ENCODE data around the gene BPIFB6.

BPIFB6 gene

DNA sequence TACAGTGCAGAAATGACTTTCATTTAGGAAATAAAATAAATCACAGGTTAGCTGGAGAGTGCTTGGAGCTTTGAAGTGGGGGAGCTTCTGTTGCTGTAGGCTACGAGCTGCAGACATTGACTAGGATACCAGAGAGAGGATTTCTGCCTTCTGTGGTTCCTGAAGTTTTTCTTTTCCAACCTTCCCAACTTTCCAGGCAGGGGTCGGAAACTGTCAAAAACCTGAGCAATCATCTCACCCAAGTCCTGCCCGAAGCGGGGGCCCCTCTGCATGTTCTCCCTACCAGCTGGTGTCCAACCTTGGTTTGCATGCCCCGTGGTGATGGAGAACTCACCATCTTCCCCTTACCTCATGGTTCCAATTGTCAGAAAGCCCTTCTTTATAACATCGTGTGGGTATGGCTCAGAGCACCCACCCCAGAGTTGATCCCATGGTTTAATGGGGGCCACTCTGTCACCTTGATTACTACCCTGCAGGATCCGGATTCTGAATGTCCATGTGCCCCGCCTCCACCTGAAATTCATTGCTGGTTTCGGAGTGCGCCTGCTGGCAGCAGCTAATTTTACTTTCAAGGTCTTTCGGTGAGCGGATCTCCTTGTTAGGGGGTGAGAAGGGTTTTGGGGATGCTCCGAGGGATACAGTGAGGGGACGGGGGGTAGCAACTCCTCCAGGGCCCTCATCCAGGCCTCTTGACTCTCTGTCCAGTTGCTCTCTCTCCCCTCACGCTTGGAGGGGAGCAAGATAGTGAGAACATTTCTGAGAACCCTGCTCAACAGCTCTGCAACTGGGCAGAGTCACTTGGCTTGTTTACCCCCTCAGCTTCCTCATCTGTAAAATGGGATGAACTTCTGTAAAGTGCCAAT is 18.9 kb upstream of the BPIFB6 start:
- DNase-seq (ENCODE audit: low read depth, low spot score) = no peak
- TF ChIP-seq, protein P1, sequence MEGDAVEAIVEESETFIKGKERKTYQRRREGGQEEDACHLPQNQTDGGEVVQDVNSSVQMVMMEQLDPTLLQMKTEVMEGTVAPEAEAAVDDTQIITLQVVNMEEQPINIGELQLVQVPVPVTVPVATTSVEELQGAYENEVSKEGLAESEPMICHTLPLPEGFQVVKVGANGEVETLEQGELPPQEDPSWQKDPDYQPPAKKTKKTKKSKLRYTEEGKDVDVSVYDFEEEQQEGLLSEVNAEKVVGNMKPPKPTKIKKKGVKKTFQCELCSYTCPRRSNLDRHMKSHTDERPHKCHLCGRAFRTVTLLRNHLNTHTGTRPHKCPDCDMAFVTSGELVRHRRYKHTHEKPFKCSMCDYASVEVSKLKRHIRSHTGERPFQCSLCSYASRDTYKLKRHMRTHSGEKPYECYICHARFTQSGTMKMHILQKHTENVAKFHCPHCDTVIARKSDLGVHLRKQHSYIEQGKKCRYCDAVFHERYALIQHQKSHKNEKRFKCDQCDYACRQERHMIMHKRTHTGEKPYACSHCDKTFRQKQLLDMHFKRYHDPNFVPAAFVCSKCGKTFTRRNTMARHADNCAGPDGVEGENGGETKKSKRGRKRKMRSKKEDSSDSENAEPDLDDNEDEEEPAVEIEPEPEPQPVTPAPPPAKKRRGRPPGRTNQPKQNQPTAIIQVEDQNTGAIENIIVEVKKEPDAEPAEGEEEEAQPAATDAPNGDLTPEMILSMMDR (IDR thresholded peaks at IDR 0.05; ENCODE audit: insufficient read depth, low read length, missing control alignments) = no peak
- POLR2A ChIA-PET = no interaction called here
- CTCF ChIA-PET = no interaction called here
- no peak overlapping the region for H3K4me3 ChIP-seq (ENCODE audit: low read depth, low read length)

DNA sequence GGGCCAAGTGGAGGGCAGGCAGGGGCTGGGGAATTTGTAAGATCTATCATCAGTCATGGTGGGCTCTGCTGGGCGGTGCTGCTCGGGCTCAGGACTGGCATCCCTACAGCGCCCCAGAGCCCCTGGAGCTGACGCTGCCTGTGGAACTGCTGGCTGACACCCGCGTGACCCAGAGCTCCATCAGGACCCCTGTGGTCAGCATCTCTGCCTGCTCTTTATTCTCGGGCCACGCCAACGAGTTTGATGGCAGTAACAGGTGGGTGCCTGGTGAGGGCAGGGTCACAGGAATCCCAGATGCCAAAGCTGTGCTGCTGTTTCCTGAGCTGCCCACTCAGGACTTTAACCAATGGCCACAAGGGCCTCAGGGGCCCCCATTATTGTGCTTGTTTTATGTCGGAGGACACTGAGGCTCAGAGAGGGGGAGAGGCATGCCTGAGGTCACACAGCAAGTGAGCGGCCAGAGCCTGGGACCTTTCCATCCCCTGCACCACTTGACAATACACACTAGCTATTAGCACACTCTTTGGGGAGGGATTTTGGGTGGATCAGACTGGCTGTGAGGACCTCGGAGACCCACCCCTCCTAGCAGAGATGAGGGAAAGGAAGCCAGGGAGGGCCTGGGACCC is 17.6 kb upstream of the BPIFB6 start:
- TF ChIP-seq, protein P1 (IDR thresholded peaks at IDR 0.05; ENCODE audit: insufficient read depth, low read length, missing control alignments) = no peak
- ChIA-PET CTCF (no interaction called here), POLR2A (no interaction called here)
- DNase-seq (ENCODE audit: low read depth, low spot score) = no peak
- no peak overlapping the region for H3K4me3 ChIP-seq (ENCODE audit: low read depth, low read length)

DNA sequence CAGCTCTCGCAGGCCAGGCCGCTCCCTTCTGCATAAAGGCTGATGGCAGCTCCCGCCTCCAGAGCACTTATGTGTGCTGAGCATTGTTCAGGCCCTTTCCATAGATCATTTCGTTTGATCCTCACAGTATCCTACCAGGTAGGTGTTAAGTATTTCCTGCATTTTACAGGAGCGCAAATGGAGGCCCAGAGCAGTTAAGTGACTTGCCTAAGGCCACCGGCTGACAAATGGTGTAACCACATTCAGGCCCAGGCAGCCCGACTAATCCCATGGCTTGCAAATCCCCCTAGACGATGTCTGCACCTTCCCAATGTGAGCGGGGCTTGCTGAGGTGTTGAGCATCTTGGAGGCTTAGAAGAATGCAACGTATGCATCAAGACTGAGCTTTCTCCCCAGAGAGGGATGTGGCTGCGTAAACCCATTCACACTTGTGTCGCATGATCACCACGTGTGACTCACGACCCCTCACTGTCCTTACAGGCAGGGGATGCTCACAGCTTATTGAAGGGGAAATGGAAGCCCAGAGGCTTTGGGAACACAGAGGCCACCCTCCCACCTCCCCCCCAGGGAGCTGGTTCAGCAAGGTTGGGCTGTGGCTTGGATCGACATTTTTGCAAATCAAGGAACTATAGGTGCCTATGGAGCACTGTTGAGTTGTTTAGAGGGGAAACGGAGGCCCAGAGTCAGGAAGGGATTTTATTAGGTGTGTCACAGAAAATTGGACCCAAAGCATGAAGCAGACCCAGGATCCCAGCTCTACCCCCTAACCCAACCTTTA is 16.9 kb upstream of the BPIFB6 start:
- TF ChIP-seq, protein P1 (IDR thresholded peaks at IDR 0.05; ENCODE audit: insufficient read depth, low read length, missing control alignments) = no peak
- ChIA-PET POLR2A (no interaction called here), CTCF (no interaction called here)
- H3K4me3 ChIP-seq (ENCODE audit: low read depth, low read length) = no peak overlapping the region
- no peak for DNase-seq (ENCODE audit: low read depth, low spot score)

DNA sequence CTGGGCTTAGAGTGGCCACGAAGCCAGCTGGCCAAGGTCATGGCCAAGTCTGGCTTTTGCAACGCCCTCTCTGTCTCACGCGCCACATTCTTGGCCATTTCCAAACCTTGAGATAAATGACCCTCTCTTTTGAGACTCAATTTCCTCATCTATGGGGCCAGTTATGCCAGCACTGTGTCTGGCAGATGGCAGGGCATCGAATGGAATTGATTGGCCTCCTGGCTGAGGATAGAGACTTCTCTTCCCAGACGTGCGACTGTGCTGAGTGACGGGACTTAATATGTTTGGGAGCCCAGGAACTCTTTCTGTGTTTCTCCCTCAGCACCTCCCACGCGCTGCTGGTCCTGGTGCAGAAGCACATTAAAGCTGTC is 16.3 kb upstream of the BPIFB6 start:
- ChIA-PET POLR2A (no interaction called here), CTCF (no interaction called here)
- no peak for DNase-seq (ENCODE audit: low read depth, low spot score)
- no peak overlapping the region for H3K4me3 ChIP-seq (ENCODE audit: low read depth, low read length)
- TF ChIP-seq, protein P1 (IDR thresholded peaks at IDR 0.05; ENCODE audit: insufficient read depth, low read length, missing control alignments) = no peak

DNA sequence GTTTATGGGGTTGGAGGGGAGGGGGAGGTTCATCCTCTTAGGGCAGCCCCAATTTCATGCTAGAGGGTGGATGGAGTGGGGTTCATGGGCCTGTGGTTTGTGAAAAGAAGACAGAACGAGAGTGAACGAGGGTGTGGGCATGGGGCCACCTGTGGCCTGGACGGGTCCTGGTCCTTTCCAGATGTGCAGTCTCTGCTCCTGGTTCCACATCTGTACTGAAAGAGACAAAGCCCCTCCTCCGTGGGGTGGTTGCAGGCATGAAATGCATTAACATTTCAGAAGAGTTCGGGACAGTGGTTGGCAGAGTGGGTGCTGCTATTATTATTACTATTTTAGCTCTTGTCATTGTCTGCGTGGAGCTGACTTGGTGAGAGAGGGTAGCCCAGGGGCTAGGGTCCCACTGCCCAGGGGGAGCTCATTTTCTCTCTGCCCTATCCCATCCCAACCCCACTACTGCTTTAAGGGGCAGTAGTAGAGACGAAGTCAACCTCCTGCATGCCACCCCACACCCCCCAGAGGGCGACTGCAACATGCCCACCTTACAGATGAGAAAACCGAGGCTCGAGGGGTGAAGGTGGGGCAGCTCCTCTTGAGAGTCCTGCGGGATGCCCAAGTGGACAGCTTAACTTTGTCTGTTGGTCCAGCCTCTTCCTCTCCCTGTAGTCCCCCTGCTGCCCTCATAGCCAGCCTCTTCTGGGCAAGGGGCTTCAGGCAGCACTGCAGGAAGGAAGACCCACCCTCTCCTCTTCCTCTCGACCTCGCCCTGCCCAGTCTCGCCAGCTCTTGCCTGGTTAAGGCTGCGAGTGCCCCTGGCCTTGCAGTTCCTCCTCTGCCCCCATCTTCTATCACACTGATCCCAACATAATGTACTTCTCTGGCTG is 15.5 kb upstream of the BPIFB6 start:
- TF ChIP-seq, protein P1 (IDR thresholded peaks at IDR 0.05; ENCODE audit: insufficient read depth, low read length, missing control alignments) = no peak
- DNase-seq (ENCODE audit: low read depth, low spot score) = no peak
- ChIA-PET POLR2A (no interaction called here), CTCF (no interaction called here)
- no peak overlapping the region for H3K4me3 ChIP-seq (ENCODE audit: low read depth, low read length)

Data from AG04449 (cell line).